HG03442 (cell line): ENCODE data around the gene ANGPTL2.

ENCODE experiments used
- ATAC-seq: cut with Tn5 transposase; IDR thresholded peaks from one replicate; pipeline ENCODE4 v1.9.1; 2021; ENCODE audit warnings: mild to moderate bottlenecking, moderate library complexity; ENCODE audit not compliant: unreplicated experiment

The ANGPTL2 gene

DNA sequence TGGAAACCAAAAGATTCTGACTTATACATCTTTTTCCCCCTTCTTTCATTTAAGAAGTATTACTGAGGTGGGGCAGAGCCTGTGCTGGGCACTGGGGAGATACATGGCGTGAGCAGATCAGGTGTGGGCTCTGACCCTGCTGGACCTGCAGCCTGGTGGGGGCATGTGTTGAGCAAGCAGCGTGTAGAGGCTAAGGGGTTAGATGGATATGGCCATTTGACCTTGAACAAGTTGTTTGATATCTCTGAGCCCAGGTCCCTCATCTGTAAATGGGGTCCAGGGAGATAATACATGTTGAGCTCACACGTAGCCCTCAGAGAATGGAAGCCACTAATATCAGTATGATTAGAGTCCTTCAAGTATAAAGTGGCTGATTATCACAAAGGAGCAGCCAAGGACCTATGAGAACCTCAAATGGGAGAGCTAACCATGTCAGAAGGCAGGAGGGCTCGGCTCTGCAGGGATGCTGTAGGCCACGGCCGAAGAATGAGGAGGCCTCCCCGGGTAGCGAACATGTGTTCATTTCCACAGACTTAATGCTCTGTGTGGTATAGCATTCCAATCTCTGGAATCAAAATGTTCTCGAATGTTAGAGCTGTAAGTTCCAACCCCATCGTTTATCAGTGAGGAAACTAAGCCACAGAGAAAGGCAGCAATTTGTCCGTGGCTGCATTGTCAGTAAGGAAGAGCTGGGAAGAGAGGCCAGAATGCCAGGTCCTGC, 15.4 kb upstream of the ANGPTL2 start:
- no peak for ATAC-seq

GRCh38 chr9:127136880-127137639, 14.6 kb upstream of the ANGPTL2 start:
- ATAC-seq, result no peak

GRCh38 chr9:127136081-127136879, 13.8 kb upstream of the ANGPTL2 start:
- ATAC-seq, result no peak

DNA sequence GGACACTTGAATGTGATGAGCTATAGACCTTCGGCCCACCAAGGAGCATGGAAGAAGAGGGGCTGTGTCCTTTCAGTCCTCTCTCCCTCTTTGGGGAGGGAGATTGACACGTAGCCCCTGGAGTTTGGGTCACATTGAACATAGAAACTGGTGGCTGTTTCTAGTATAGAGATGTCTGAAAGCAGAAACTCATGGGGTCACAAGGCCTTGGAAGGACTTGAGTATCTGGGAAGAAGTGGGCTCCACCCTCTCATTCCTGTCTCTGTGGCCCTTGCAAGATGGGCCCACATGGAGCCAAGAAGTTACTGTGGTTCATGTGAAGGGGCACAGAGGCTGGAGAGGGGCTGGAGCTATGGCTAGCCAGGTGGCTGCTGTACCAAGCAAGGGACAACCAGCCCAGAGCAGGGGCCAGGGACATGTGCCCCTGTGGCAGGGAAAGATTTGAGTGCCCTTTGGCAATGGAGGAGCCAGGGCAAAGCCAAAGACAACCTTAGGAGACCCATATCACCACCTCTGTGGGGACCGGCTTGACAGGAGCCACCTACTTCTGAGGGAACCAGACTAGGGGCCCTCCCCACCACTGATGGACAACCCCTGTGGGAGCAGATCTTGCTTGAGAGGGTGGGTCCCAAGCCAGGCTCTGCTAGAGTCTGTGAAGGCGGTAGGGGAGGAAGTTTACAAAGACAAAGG, 12.8 kb upstream of the ANGPTL2 start:
- ATAC-seq, result no peak

- ATAC-seq, result no peak
Measured at GRCh38 chr9:127133739-127134167, 11.3 kb upstream of the ANGPTL2 start.

DNA sequence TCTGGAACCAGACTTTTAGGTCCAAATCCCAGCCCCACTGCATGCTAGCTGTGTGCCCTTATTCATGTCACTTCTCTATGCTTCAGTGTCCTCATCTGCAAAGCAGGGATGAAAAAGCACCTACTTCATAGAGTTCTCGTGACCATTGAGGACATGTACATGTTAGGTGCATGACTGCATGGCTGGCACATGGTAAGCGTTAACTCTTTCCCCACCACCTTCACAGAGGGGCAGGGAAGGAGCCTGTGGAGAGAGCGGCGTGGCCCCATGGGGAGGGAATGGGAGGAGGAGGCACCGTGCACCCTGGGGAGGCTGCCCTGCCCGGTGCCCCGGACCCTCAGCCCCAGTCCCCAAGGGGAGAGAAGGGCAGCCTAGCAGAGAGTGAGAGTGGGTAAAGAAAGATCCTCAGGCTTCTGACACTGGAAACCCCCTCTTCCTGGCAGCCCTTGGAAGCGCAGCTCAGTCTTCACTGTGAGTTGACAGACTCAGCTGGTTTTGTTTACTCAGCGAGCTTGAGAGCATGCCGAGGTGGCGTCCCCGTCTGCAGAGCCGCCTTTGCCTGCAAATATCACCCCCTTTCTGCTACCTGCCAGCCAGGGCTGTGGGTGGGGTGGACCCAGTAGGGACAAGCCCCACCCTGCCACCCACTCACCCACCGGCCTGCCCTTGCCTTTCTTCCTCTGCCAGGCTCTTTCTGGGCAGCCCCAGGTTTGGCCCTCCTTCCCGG, 10.6 kb upstream of the ANGPTL2 start:
- ATAC-seq, result no peak

GRCh38 chr9:127132375-127132774, 9.9 kb upstream of the ANGPTL2 start:
- ATAC-seq, result no peak

- ATAC-seq, result no peak
Measured at GRCh38 chr9:127131871-127132270, 9.4 kb upstream of the ANGPTL2 start.

DNA sequence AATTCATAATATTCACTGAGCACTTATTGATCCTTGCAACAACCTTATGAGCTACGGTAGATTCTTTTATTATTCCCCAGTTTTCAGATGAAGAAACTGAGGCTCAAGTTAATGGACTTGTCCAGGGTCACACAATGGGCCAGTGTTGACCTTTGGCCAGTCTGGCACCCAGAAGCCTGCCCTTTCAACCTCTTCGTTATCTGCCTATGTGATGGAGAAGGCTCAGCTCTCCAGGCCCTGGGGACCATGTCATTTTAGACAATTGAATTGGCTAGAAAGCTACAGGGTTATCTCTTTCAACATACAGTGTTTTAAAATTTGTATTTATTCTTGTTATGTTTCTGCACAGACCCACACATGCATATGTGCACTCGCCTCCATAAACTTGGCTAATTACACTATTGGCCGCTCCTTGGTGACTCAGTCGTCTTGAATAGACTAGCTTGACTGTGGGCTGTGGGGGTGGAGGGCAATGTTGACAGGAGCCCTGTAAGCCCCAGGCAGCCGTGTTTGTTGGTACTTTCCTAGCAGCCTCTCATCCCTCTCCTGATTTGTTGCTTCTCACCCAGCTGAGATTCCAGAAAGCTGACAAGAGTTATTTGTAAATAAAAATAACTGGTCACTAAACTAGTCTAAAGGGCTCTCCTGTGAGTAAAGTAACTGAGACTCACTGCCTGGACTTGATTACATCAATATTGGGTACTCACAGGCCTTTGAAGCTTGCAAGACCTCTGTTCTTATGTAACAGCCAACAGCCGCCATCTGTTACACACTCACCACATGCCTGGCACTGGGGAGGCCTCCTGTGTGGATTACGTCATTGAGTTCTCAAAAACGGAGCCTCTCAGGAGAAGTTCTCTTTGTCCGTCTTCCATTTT, 8.5 kb upstream of the ANGPTL2 start:
- no peak for ATAC-seq

GRCh38 chr9:127130235-127130634, 7.8 kb upstream of the ANGPTL2 start:
- ATAC-seq, result no peak

GRCh38 chr9:127129718-127130085, 7.3 kb upstream of the ANGPTL2 start:
- no peak for ATAC-seq

DNA sequence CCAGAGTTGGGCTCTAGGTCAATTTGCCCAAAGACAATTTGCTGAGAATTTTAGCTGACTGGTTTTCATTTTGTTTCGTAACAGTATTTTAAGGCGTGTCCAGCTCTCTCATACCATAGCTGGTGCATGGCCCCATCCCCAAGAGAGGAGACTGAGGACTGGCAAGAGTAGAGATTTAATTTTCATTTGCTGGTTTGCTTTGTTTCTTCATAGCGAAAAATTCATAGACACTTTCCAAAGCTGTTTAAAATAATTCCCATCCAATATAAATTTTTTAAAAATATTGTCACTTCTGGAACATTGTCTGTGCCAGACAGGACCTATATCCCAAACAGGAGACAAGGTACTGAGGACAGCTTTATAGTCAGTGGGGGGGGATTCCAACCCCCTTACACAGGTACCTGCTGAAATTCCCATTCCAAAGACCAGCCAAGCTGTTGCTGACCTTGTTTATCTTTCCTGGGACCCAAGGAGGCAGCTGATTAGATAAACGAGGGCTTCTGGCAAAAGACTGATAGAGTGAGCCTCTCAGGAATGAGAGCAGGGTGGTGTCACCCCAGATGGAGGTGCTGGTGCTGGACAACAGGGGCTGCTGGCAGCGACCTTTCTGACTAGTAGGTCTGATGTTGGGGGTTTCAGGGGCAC, 6.8 kb upstream of the ANGPTL2 start:
- ATAC-seq, result no peak

DNA sequence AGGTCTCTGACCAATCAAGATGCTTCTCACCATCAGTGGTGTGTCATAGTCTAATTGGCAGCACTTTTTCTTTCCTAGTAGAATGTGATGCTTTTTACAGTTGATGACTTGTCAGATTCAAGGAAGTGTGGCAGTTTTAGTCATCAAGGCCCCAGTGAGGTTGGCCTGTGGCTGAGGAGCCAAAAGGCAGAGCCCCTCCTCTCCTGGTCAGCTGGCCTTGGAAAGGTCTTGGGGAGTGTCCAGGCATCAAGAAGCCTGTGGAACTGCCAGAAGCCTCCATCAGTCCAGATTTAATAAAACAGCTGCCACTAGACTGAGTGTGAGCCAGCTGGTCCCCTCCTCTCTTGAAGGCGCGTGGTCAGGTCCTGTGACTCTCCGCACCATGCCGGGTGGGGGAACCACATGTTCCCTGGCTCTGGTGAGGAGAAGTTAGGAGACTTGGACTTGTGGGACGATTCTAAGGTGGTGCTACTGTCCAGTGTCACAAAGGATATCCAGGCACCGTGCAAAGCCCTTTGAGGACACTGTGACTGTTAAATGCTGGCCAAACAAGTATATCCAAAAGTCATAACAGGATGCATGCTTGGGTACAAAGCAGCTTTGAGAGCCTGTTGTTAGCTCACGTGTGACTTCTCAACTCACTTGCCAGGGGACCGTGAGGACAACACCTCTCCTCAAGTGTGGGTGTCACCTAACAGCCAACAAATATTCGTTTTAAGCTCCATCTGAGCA, 6.1 kb upstream of the ANGPTL2 start:
- no peak for ATAC-seq

DNA sequence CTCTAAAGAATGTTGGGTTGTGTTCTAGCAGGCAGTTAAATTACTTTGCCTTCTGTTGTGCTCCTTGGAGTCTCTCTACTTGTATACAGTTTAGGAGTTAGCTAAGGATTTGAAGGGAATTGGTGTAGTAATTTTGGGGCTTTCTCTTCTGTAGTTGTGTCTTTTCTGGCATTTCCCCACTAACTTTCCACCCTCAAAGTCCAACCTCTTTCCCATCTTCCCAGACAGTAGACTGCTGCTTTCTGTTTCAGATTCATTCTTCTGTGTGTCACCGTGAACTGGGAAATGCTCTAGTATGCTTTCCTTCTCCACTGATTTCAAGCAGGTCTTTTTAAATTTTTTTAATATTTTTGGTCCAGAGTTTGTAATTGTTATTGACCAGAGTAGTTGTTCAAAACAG, 4.5 kb upstream of the ANGPTL2 start:
- no peak for ATAC-seq

DNA sequence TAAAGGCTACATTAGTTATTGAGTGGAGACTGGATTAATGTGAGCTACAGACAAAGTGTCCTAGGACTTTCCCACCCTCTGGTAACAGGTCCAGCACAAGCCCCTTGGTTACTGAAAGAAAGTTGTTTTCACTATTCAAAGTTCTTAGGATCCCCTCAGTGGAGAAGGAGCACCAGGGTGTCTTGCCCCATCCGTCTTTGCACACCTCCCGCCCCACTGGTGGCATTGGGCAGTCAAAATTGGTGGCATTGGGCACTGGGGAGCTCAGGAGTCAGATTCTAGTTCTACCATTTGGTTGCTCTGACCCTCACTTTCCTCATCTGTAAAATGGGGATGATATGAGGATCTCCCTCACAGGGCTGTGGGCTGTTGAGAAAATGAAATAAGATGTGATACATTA, 2.4 kb upstream of the ANGPTL2 start:
- ATAC-seq, result no peak

DNA sequence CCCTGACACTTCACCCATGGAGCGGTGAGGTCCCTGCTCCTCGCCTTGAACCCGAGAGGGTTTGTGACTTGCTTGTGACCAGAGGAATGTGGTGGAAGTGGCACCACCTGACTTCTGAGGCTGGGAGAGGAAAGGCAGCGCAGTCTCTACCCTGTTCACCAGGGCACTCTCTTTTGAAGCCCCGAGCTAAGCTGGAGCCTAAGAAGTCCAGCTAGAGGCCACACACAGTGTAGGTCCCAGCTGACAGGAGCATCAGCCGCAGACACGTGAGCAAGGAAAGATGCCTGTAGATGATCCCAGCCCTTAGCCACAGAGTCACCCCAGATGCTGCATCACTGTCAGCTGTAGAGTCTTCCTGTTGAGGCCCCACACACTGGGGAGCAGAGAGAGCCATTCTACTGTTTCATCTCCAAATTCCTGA, 1.7 kb upstream of the ANGPTL2 start:
- ATAC-seq, result no peak

- ATAC-seq, result no peak
Measured at GRCh38 chr9:127123064-127123890, 842 bp upstream of the ANGPTL2 start.
